HAP-1 (cell line): Measurements from ENCODE around the gene ALKBH8.
"Not testable (repeated sequence)": the region's sequence is repeated elsewhere in the genome, so short reads cannot be mapped to it uniquely, and the experiment has no call there.

Experiments used
- DNase-seq, 2 experiments: peaks; one replicate each; pipeline ENCODE4 v3.0.0-alpha.2; 2016 to 2020; ENCODE audit warnings: low spot score in 2 of 2
- H3K27me3 ChIP-seq: fragments of 250-450 bp; sonication (Bioruptor Pico); 2 replicates; pipeline ENCODE4 v1.5.1; 2020; ENCODE audit warnings: low read depth, mild to moderate bottlenecking, moderate library complexity
- H3K36me3 ChIP-seq: fragments of 250-450 bp; sonication (Bioruptor Pico); replicated peaks from 2 replicates; pipeline ENCODE4 v1.5.1; 2020; ENCODE audit warnings: mild to moderate bottlenecking
- H3K4me1 ChIP-seq: fragments of 250-450 bp; sonication (Bioruptor Pico); 2 replicates; pipeline ENCODE4 v1.5.1; 2020; ENCODE audit warnings: mild to moderate bottlenecking
- H3K4me3 ChIP-seq: fragments of 250-450 bp; sonication (Bioruptor Pico); 2 replicates; pipeline ENCODE4 v1.5.1; 2020; ENCODE audit warnings: mild to moderate bottlenecking, moderate library complexity
- H3K9me3 ChIP-seq: fragments of 250-450 bp; sonication (Bioruptor Pico); 2 replicates; pipeline ENCODE4 v1.5.1; 2020; ENCODE audit warnings: mild to moderate bottlenecking, moderate library complexity
- in situ Hi-C: fragments of 300-500 bp; cut with MboI; formaldehyde crosslinking; loops from 3 replicates; pipeline ENCODE4 v1.14.3; 2020; ENCODE audit warnings: low sequenced_read_pairs, inconsistent platforms, mixed read lengths

The ALKBH8 gene

GRCh38 chr11:107508858-107509244, 56.7 kb downstream of the ALKBH8 start:
- Histone ChIP-seq H3K27me3 (no peaks in the 10 kb centered on the region), H3K36me3 (peaks cover 2% of the 10 kb centered on the region; the same call in 1 of the 2 replicates), H3K4me1 (no peaks in the 10 kb centered on the region; the same call in 1 of the 2 replicates), H3K4me3 (no peak overlapping the region), H3K9me3 (no peaks in the 10 kb centered on the region)
- no peak for DNase-seq
- in situ Hi-C loops, result no loop called here

GRCh38 chr11:107508201-107508857, 57.2 kb downstream of the ALKBH8 start:
- no peak for DNase-seq
- no peaks in the 10 kb centered on the region; the same call in 1 of the 2 replicates for H3K4me1 ChIP-seq
- no peak overlapping the region for H3K4me3 ChIP-seq
- peaks cover 2% of the 10 kb centered on the region; the same call in 1 of the 2 replicates for H3K36me3 ChIP-seq
- in situ Hi-C loops, result no loop called here
- no peaks in the 10 kb centered on the region for H3K9me3 ChIP-seq
- H3K27me3 ChIP-seq, result no peaks in the 10 kb centered on the region

GRCh38 chr11:107505647-107506225, 59.8 kb downstream of the ALKBH8 start:
- H3K27me3 ChIP-seq, result no peaks in the 10 kb centered on the region
- in situ Hi-C loops, result no loop called here
- H3K36me3 ChIP-seq, result peaks cover 6% of the 10 kb centered on the region; the same call in 1 of the 2 replicates
- H3K9me3 ChIP-seq, result no peaks in the 10 kb centered on the region
- no peak overlapping the region for H3K4me3 ChIP-seq
- DNase-seq, result no peak
- no peaks in the 10 kb centered on the region for H3K4me1 ChIP-seq

GRCh38 chr11:107504981-107505380, 60.6 kb downstream of the ALKBH8 start:
- H3K4me3 ChIP-seq, result no peak overlapping the region
- no peaks in the 10 kb centered on the region for H3K4me1 ChIP-seq
- peaks cover 6% of the 10 kb centered on the region; the same call in 1 of the 2 replicates for H3K36me3 ChIP-seq
- H3K9me3 ChIP-seq, result no peaks in the 10 kb centered on the region
- in situ Hi-C loops, result no loop called here
- no peaks in the 10 kb centered on the region for H3K27me3 ChIP-seq
- DNase-seq, result no peak

- Histone ChIP-seq H3K9me3 (no peaks in the 10 kb centered on the region), H3K36me3 (0 out of 2 replicates have a peak, but pooled peaks cover 3% of the 10 kb centered on the region), H3K4me3 (no peak overlapping the region), H3K27me3 (no peaks in the 10 kb centered on the region), H3K4me1 (no peaks in the 10 kb centered on the region)
- DNase-seq, result no peak
- in situ Hi-C loops, result no loop called here
Measured at GRCh38 chr11:107501713-107502112, 63.8 kb downstream of the ALKBH8 start.

GRCh38 chr11:107497371-107497770, 68.2 kb downstream of the ALKBH8 start:
- H3K9me3 ChIP-seq, H3K4me3 ChIP-seq, H3K27me3 ChIP-seq, DNase-seq, in situ Hi-C loops, H3K36me3 ChIP-seq, H3K4me1 ChIP-seq: not testable (repeated sequence)

- Histone ChIP-seq H3K36me3 (no peaks in the 10 kb centered on the region), H3K4me3 (no peak overlapping the region), H3K27me3 (no peaks in the 10 kb centered on the region), H3K4me1 (peaks cover 8% of the 10 kb centered on the region), H3K9me3 (no peaks in the 10 kb centered on the region)
- DNase-seq, result peak; percentile 28 to 77
- in situ Hi-C loops, result no loop called here
Measured at GRCh38 chr11:107496011-107496410, 69.5 kb downstream of the ALKBH8 start.

GRCh38 chr11:107494055-107494454, 71.5 kb downstream of the ALKBH8 start:
- in situ Hi-C loops, result no loop called here
- no peak for DNase-seq
- no peaks in the 10 kb centered on the region for H3K36me3 ChIP-seq
- no peaks in the 10 kb centered on the region for H3K27me3 ChIP-seq
- no peaks in the 10 kb centered on the region for H3K9me3 ChIP-seq
- H3K4me3 ChIP-seq, result no peak overlapping the region
- peaks cover 8% of the 10 kb centered on the region for H3K4me1 ChIP-seq

GRCh38 chr11:107493117-107493516, 72.4 kb downstream of the ALKBH8 start:
- Histone ChIP-seq H3K4me3 (no peak overlapping the region), H3K4me1 (peaks cover 8% of the 10 kb centered on the region), H3K36me3 (no peaks in the 10 kb centered on the region), H3K27me3 (no peaks in the 10 kb centered on the region), H3K9me3 (no peaks in the 10 kb centered on the region)
- in situ Hi-C loops, result no loop called here
- no peak for DNase-seq

GRCh38 chr11:107490836-107491235, 74.7 kb downstream of the ALKBH8 start:
- no peak overlapping the region for H3K4me3 ChIP-seq
- in situ Hi-C loops, result no loop called here
- no peaks in the 10 kb centered on the region for H3K27me3 ChIP-seq
- no peaks in the 10 kb centered on the region for H3K9me3 ChIP-seq
- peaks cover 7% of the 10 kb centered on the region for H3K4me1 ChIP-seq
- DNase-seq, result no peak
- H3K36me3 ChIP-seq, result no peaks in the 10 kb centered on the region

GRCh38 chr11:107482234-107482633, 83.3 kb downstream of the ALKBH8 start:
- Histone ChIP-seq H3K4me3 (no peak overlapping the region), H3K27me3 (0 out of 2 replicates have a peak, but pooled peaks cover 3% of the 10 kb centered on the region), H3K9me3 (no peaks in the 10 kb centered on the region), H3K4me1 (no peaks in the 10 kb centered on the region), H3K36me3 (no peaks in the 10 kb centered on the region)
- in situ Hi-C loops, result no loop called here
- no peak for DNase-seq

- Histone ChIP-seq H3K36me3 (no peaks in the 10 kb centered on the region), H3K4me1 (no peaks in the 10 kb centered on the region), H3K27me3 (peaks cover 8% of the 10 kb centered on the region), H3K9me3 (no peaks in the 10 kb centered on the region), H3K4me3 (no peak overlapping the region)
- in situ Hi-C loops, result no loop called here
- DNase-seq, result no peak
Measured at GRCh38 chr11:107478922-107479321, 86.6 kb downstream of the ALKBH8 start.

- no peaks in the 10 kb centered on the region for H3K9me3 ChIP-seq
- DNase-seq, result no peak
- in situ Hi-C loops, result no loop called here
Measured at GRCh38 chr11:107477820-107478219, 87.7 kb downstream of the ALKBH8 start.

GRCh38 chr11:107473792-107474191, 91.7 kb downstream of the ALKBH8 start:
- DNase-seq, result no peak
- in situ Hi-C loops, result no loop called here
- Histone ChIP-seq H3K9me3 (no peaks in the 10 kb centered on the region), H3K27me3 (peaks cover 9% of the 10 kb centered on the region), H3K4me3 (no peak overlapping the region), H3K4me1 (no peaks in the 10 kb centered on the region), H3K36me3 (no peaks in the 10 kb centered on the region)

More at GRCh38 chr11:107477820-107478219, 87.7 kb downstream of the ALKBH8 start:
- Histone ChIP-seq H3K36me3 (no peaks in the 10 kb centered on the region), H3K4me1 (no peaks in the 10 kb centered on the region), H3K27me3 (peaks cover 9% of the 10 kb centered on the region), H3K4me3 (no peak overlapping the region)
